GM12892 (cell line): ENCODE results near the gene DNAJC5.

Experiments
- POLR2A ChIP-seq: IDR thresholded peaks from 2 replicates; pipeline ENCODE4 v1.6.1; 2011; ENCODE audit warnings: low read depth, low read length, control low read depth
- POLR2AphosphoS5 ChIP-seq: IDR thresholded peaks from 2 replicates; pipeline ENCODE4 v1.6.1; 2011; ENCODE audit warnings: low read depth, low read length, control low read depth

GRCh38 chr20:63967330-63968135, 72.6 kb downstream of the DNAJC5 start:
- TF ChIP-seq POLR2A (0 out of 2 replicates have a peak, but pooled peaks have one; percentile 12), POLR2AphosphoS5 (0 out of 2 replicates have a peak, but pooled peaks have one; percentile 8)
